NK-92 (cell line): ENCODE data around the gene G0S2.
"Not testable (repeated sequence)": the region's sequence is repeated elsewhere in the genome, so short reads cannot be mapped to it uniquely, and the experiment has no call there.

Experiments
- DNase-seq: peaks from one replicate; lab custom pipeline; 2025; ENCODE audit not compliant: unreplicated experiment; lab: John Stamatoyannopoulos, UW

G0S2 gene

GRCh38 chr1:209675565-209676154, 448 bp downstream of the G0S2 start:
- no peak for DNase-seq

- no peak for DNase-seq
These were observed 3.8 kb downstream of the G0S2 start for GRCh38 chr1:209678981-209679539.

DNA sequence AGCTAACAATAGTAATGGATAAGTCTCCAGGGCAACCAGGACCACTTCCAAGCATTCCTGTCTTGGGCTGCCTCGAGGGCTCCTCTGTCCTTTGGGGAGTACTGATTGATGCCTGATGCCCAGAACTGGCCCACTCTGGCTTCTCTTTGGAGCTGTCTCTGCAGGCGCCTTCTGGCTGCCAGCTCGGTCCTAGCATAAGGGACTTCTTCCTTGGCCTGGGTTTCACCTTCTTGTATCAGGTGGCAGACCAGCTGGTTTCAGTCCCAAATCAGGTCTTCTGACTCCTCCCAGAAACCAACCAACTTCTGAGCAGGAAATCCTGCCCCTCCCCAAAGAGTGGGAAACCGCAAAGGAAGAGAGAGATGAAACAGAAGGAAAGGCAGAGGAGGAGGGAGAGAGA, 10.6 kb downstream of the G0S2 start:
- DNase-seq, result no peak

DNA sequence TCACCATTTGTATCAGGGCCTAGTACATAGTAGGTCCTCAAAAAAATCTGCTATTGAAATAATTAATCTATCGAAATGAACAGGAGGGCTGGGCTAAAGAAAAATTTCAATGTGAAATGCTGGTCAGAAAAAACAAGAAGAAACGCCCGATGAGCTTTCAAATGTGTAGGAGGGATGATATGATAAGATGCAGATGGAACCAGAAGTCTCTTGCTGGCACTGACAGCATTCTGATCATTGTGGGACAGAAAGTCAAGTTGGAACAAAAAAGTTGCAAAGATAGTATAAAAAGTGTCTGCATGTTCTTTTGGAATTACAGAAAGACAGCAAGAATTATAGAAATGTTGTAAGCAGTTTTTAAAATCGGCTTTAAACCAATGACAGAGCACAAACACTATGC, 11.1 kb downstream of the G0S2 start:
- DNase-seq, result no peak

DNA sequence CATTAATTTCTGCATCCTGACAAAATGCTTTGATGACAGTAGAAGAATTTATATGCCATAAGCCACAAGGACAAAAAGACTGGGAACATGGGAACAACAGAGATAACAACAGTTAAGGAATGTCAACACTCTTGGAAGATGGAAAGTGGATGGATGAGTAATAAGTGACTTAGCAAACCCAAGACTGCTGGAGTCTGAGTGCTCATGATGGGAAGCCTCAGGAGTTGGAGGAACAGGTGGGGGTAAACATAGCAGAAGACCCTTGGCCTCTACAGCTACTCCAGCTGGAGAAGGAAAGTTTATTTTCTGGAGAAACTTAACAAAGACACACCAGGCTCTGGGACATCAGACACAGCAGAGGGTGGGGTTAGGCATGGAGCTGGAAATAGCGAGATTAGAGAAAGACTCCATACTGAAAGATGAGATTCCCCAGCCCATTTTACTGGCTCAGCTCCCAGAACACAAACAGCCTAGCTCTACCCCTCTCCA, 13.6 kb downstream of the G0S2 start:
- no peak for DNase-seq

- DNase-seq, result no peak
These were observed 14.3 kb downstream of the G0S2 start for GRCh38 chr1:209689477-209689876.

GRCh38 chr1:209691237-209691636, 16.0 kb downstream of the G0S2 start:
- no peak for DNase-seq

DNA sequence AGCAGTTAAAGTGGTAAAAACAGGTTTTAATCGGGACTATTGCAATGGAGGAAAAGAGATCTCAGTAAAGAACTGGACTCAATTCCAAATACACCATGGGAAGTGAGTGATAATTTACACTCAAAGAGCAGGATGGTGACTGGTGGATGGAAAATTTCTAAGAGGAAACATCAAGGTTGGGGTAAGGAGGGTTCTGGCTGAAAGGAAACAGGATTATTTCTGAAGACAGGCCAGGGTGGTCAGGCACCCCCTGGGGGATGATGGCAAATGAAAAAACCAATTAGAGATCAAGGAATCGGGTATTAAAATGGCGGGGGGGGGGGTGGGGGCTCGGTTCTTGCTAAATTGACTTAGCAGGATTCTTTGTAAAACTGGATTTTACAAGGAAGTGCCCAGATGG, 17.1 kb downstream of the G0S2 start:
- DNase-seq, result no peak

GRCh38 chr1:209692745-209693504, 17.7 kb downstream of the G0S2 start:
- no peak for DNase-seq

GRCh38 chr1:209696673-209697072, 21.5 kb downstream of the G0S2 start:
- no peak for DNase-seq

DNA sequence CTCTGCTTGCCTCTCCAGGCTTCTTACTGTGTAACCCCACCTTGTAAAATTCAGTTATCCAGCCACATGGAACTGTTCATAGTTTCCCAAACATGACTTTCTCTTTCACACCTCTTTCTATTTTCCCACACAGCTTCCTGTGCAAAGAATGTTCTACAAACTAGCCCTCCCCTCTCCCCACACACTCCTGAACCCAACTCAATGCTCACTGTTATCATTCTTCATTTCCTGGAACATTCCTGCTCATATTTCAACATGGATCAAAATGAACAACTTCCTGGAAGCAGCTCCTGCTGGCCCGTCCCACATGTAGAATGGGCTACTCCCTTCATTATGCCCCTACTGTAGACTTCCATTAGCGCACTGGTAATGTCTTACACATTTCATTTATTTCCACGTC, 21.9 kb downstream of the G0S2 start:
- DNase-seq, result no peak

DNA sequence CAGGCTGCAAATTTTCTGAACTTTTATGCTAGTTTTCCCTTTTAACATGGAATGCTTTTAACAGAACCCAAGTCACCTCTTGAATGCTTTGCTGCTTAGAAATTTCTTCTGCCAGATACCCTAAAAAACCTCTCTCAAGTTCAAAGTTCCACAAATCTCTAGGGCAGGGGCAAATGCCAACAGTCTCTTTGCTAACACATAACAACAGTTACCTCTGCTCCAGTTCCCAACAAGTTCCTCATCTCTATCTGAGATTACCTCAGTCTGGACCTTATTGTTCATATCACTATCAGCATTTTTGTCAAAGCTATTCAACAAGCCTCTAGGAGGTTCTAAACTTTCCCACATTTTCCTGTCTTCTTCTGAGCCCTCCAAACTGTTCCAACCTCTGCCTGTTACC, 25.5 kb downstream of the G0S2 start:
- DNase-seq, result not testable (repeated sequence)

GRCh38 chr1:209702832-209703231, 27.6 kb downstream of the G0S2 start:
- no peak for DNase-seq

DNA sequence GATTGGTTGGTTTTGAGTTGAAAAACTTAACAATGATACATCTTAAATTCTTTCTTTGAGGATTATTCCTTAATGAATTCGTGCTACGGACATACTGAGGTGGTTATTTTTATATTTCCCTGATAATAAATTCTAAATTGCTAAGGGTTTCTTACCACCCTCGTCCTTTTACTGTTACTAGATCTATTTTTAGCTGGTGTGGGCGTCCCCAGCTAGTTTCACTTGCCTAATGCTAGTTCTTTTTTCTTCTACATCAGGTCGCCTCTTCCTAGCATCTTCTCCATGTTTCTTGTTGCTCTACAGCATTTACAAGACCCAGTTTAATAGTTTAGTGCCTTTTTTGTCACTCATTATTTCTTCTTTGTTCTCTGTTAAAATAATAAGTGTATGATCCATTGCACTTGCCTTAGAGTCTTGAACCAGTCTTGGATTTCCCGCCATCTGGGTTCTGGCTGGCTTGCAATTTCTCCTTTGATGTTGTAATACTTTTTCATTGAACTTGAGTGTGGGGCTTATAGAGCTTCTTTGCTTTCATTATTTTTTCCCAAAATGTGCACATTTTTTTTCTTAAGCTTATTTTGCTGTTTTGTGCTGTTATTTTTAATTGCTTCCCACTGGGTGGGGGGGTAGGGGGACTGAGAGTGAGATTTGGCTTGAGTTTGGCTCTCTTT, 28.8 kb downstream of the G0S2 start:
- DNase-seq, result no peak

- no peak for DNase-seq
These were observed 29.4 kb downstream of the G0S2 start, which contains the start of gene HSD11B1 for GRCh38 chr1:209704584-209704983. TSS of gene HSD11B1 (plus strand) at chr1:209704846. CDS start at chr1:209704943, 97 bp downstream.

GRCh38 chr1:209705033-209705598, 29.9 kb downstream of the G0S2 start:
- no peak for DNase-seq

GRCh38 chr1:209706622-209707021, 31.4 kb downstream of the G0S2 start:
- no peak for DNase-seq

DNA sequence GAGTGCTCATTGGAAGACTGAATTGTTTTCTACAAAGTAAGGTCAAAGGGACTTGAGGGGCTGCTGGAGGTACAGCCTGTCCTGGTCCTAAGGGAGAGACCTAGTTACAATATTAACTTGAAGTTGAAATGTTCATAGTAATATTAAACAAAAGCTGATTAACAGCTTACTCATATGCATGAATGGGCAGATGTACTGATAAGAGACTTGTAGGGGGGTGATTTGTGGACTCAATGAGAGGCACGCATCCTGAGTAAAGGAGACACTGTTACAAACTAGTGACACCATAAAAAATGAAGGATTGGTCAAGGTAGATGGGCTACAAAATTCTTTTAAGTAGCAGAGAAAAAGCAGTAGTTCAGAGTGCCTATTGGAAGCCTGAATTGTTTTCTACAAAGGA, 32.1 kb downstream of the G0S2 start:
- no peak for DNase-seq

- no peak for DNase-seq
These were observed 33.1 kb downstream of the G0S2 start for GRCh38 chr1:209708297-209708696.

DNA sequence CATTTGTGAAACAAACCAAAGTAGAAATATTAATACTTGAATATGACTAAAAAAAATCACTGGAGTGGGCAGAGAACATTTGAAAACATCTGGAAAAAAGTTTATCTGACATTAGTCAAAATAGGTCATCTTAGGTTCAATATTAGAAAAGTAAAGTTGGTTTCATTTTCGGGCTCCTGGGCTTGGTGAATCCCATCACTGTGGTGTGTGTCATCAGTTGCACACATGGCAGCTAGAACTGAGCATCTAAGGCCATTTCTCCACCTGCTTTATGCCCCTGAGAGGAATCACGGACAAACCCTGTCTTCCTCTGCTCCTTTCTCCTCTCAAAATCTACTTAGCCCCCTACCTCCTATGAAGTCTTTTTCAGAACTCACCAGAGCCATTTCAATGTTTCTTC, 34.9 kb downstream of the G0S2 start:
- DNase-seq, result no peak

DNA sequence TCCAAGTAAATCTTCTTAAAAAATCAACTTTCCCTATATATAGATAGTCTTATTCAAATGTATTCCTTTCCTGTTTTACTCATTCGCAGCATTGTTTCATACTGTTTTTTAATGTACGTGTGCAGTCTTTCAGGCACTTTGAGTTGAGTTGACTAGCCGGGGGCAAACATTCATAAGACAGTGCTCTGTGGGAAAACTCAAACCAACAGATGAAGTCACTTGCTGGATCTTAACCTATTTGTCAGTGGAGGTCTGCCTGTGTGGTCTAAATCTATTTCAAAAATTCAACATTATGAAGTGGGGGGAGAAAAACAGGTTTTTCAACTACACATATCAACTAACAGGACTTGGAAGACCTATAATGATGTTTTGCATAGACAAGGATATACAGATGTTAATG, 35.6 kb downstream of the G0S2 start:
- DNase-seq, result no peak
